Measurements from ENCODE around the gene AASS.

Gene AASS

GRCh38 chr7:122072924-122073599 lies 71.0 kb downstream of the AASS start:
- Mint-ChIP-seq H3K4me1 (no peaks in the 10 kb centered on the region), H3K27ac (no peak overlapping the region), H3K27me3 (no peaks in the 10 kb centered on the region), H3K4me3 (no peak overlapping the region), H3K36me3 (no peaks in the 10 kb centered on the region), H3K9me3 (peaks cover 9% of the 10 kb centered on the region)

DNA sequence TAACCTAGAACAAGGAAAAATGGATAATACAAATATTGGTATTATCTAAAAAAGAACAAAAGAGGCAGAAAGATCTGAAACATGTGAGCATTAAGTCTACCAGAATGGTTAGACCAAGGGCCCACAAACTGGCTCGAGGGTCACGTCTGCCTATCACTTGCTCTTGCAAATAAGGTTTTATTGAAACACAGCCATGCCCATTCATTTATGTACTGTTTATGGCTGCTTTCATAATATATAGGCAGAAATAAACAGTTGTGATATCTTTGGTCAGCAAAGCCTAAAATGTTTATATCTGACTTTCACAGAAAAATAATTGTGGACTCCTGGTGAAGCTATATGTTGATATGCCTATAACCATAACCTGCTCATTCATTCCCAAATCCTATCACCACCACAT lies 71.8 kb downstream of the AASS start:
- H3K27ac Mint-ChIP-seq, result no peak overlapping the region
- H3K4me3 Mint-ChIP-seq, result no peak overlapping the region
- no peaks in the 10 kb centered on the region for H3K36me3 Mint-ChIP-seq
- no peaks in the 10 kb centered on the region for H3K27me3 Mint-ChIP-seq
- H3K9me3 Mint-ChIP-seq, result peaks cover 9% of the 10 kb centered on the region
- H3K4me1 Mint-ChIP-seq, result no peaks in the 10 kb centered on the region

- H3K36me3 Mint-ChIP-seq, result no peaks in the 10 kb centered on the region
- no peaks in the 10 kb centered on the region for H3K4me1 Mint-ChIP-seq
- H3K27me3 Mint-ChIP-seq, result no peaks in the 10 kb centered on the region
- no peak overlapping the region for H3K4me3 Mint-ChIP-seq
- H3K27ac Mint-ChIP-seq, result no peak overlapping the region
- H3K9me3 Mint-ChIP-seq, result peaks cover 9% of the 10 kb centered on the region
Observed at GRCh38 chr7:122070834-122071233, 73.2 kb downstream of the AASS start.

DNA sequence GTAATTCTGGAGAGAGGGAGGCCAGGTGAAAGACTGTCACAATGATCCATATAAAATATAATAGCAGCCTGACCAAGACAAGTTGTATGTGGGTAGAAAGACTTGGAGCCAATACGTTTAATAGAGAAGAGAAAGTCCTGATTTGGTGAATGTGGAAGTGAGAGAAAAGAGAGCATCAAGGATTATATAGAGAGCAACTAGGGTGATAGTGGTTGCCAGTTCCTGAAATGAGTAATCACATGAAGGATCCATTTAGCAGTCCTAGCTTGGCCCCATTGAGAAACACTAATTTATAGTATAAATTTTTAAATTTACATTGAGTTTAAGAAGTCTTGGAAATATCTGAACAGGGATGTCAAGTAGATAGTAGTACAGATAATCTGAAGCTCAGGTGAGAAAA lies 74.0 kb downstream of the AASS start:
- Mint-ChIP-seq H3K27ac (no peak overlapping the region), H3K27me3 (no peaks in the 10 kb centered on the region), H3K4me1 (no peaks in the 10 kb centered on the region), H3K4me3 (no peak overlapping the region), H3K9me3 (peaks cover 4% of the 10 kb centered on the region), H3K36me3 (no peaks in the 10 kb centered on the region)

DNA sequence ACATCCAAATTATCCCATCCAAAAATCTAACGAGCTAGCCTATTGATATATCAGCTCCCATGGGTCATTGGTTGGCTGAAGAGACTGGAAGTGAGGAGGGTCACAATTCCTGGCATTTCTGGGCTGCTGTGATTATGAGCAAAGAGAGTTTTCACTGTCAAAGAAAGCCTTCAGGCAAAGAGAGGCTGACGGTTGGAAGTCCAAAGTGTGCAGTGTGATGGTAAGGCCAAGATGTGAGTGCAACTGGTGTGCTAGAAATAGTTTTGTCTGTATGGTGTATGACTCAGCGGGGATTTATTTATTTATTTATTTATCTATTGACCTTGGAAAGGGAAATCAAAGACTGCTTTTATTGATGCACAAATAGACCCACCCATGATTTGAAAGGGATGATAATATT lies 75.0 kb downstream of the AASS start:
- Mint-ChIP-seq H3K36me3 (no peaks in the 10 kb centered on the region), H3K9me3 (no peaks in the 10 kb centered on the region), H3K27ac (no peak overlapping the region), H3K4me1 (no peaks in the 10 kb centered on the region), H3K27me3 (no peaks in the 10 kb centered on the region), H3K4me3 (no peak overlapping the region)

DNA sequence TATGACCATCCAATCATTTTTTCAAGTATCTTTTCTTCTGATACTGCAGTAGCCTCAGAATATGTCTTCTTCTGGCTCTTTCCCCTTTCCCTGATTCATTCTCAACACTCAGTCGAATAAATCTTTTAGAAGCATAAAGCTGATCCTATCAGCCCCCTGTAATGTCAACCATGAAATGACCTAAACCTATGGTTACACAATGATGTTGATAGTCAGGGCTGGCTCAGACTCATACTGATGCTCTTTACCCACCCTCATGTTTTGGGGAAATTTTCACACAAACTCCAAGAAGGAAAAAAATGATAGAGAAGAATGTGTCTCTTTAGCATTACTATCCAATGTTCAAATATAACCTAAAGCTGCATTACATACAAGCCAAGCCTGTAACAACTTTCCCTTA lies 76.0 kb downstream of the AASS start:
- Mint-ChIP-seq H3K27me3 (no peaks in the 10 kb centered on the region), H3K9me3 (no peaks in the 10 kb centered on the region), H3K4me3 (no peak overlapping the region), H3K27ac (no peak overlapping the region), H3K36me3 (no peaks in the 10 kb centered on the region), H3K4me1 (no peaks in the 10 kb centered on the region)

DNA sequence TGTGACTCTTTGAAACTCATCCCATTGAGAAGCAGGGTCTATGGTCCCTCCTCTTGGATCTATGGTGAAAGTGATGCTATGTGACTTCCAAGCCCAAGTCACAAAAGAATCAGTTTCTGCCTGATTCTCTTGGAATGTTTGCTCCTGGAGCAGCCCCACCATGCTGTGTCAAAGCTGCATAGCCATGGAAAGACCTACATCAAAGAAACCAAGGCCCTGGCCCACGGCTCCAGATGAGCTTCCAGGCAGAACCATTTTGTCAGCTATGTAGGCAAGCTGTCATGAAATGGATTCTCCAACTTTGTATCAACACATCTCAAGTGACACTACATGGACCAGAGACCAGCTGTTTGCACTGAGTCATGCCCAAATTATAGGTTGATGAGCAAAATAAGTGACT lies 77.0 kb downstream of the AASS start:
- Mint-ChIP-seq H3K27ac (no peak overlapping the region), H3K27me3 (no peaks in the 10 kb centered on the region), H3K9me3 (no peaks in the 10 kb centered on the region), H3K36me3 (no peaks in the 10 kb centered on the region), H3K4me1 (no peaks in the 10 kb centered on the region), H3K4me3 (no peak overlapping the region)

GRCh38 chr7:122064971-122065370 lies 79.1 kb downstream of the AASS start:
- H3K27me3 Mint-ChIP-seq, result no peaks in the 10 kb centered on the region
- no peak overlapping the region for H3K4me3 Mint-ChIP-seq
- no peaks in the 10 kb centered on the region for H3K36me3 Mint-ChIP-seq
- H3K9me3 Mint-ChIP-seq, result no peaks in the 10 kb centered on the region
- H3K4me1 Mint-ChIP-seq, result no peaks in the 10 kb centered on the region
- no peak overlapping the region for H3K27ac Mint-ChIP-seq

- no peak overlapping the region for H3K4me3 Mint-ChIP-seq
- no peaks in the 10 kb centered on the region for H3K36me3 Mint-ChIP-seq
- H3K4me1 Mint-ChIP-seq, result no peaks in the 10 kb centered on the region
- H3K27ac Mint-ChIP-seq, result no peak overlapping the region
- no peaks in the 10 kb centered on the region for H3K27me3 Mint-ChIP-seq
- no peaks in the 10 kb centered on the region for H3K9me3 Mint-ChIP-seq
Observed at GRCh38 chr7:122063146-122063545, 80.9 kb downstream of the AASS start.

- no peak overlapping the region for H3K4me3 Mint-ChIP-seq
- no peaks in the 10 kb centered on the region for H3K9me3 Mint-ChIP-seq
- no peaks in the 10 kb centered on the region for H3K4me1 Mint-ChIP-seq
- H3K36me3 Mint-ChIP-seq, result no peaks in the 10 kb centered on the region
- no peaks in the 10 kb centered on the region for H3K27me3 Mint-ChIP-seq
- H3K27ac Mint-ChIP-seq, result no peak overlapping the region
Observed at GRCh38 chr7:122059542-122059941, 84.5 kb downstream of the AASS start.

- Mint-ChIP-seq H3K27me3 (no peaks in the 10 kb centered on the region), H3K27ac (no peak overlapping the region), H3K4me3 (no peak overlapping the region), H3K36me3 (no peaks in the 10 kb centered on the region), H3K9me3 (no peaks in the 10 kb centered on the region), H3K4me1 (no peaks in the 10 kb centered on the region)
Observed at GRCh38 chr7:122056977-122057376, 87.1 kb downstream of the AASS start.

GRCh38 chr7:122055073-122055472 lies 89.0 kb downstream of the AASS start:
- Mint-ChIP-seq H3K9me3 (no peaks in the 10 kb centered on the region), H3K27me3 (no peaks in the 10 kb centered on the region), H3K4me3 (no peak overlapping the region), H3K27ac (no peak overlapping the region), H3K4me1 (no peaks in the 10 kb centered on the region), H3K36me3 (no peaks in the 10 kb centered on the region)

DNA sequence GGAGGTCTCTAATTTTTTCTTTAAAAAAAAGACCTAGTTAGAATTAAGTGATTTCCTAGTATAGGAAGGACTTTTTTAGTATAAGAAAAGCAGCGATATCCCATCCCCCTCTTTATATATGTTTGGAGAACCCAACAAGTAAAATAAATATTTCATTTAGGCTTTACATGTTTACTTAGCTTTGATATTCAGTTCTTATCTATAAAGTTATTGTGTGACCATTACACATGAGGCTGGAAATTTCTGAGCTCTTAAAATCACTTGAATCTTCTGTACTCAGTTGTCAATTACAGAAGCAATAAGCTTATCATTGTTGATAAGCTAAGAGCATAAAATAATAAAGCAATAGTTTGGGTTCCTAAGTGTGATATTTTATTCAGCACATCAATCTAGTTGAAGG lies 89.7 kb downstream of the AASS start:
- Mint-ChIP-seq H3K4me1 (no peaks in the 10 kb centered on the region), H3K27me3 (no peaks in the 10 kb centered on the region), H3K36me3 (no peaks in the 10 kb centered on the region), H3K4me3 (no peak overlapping the region), H3K27ac (no peak overlapping the region), H3K9me3 (no peaks in the 10 kb centered on the region)

DNA sequence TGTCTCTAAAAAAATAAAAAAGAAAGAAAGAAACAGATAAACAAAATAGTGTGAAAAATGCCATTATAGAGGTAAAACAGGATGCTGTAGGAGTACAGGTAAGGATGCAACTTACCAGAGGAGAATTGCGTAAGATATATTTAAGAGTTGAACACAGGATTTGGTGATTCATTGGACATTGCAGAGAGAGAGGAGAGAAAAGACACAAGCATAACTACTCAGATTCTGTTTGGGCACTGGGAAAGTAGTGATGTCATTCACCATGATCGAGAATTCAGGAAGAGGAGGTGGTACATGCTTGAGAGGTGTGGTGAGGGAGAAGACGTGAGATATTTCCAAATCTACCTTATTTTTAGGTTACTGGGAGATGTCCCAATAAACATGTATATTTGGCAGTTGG lies 97.6 kb downstream of the AASS start:
- Mint-ChIP-seq H3K36me3 (no peaks in the 10 kb centered on the region), H3K4me1 (no peaks in the 10 kb centered on the region), H3K9me3 (no peaks in the 10 kb centered on the region), H3K27me3 (peaks cover 2% of the 10 kb centered on the region), H3K4me3 (no peak overlapping the region), H3K27ac (no peak overlapping the region)

- Mint-ChIP-seq H3K27me3 (no peaks in the 10 kb centered on the region), H3K4me1 (no peaks in the 10 kb centered on the region), H3K27ac (no peak overlapping the region), H3K4me3 (no peak overlapping the region), H3K9me3 (no peaks in the 10 kb centered on the region), H3K36me3 (no peaks in the 10 kb centered on the region)
Observed at GRCh38 chr7:122040147-122040546, 103.9 kb downstream of the AASS start.

GRCh38 chr7:122038904-122039303 lies 105.1 kb downstream of the AASS start:
- Mint-ChIP-seq H3K27me3 (no peaks in the 10 kb centered on the region), H3K27ac (no peak overlapping the region), H3K36me3 (no peaks in the 10 kb centered on the region), H3K9me3 (no peaks in the 10 kb centered on the region), H3K4me3 (no peak overlapping the region), H3K4me1 (no peaks in the 10 kb centered on the region)

DNA sequence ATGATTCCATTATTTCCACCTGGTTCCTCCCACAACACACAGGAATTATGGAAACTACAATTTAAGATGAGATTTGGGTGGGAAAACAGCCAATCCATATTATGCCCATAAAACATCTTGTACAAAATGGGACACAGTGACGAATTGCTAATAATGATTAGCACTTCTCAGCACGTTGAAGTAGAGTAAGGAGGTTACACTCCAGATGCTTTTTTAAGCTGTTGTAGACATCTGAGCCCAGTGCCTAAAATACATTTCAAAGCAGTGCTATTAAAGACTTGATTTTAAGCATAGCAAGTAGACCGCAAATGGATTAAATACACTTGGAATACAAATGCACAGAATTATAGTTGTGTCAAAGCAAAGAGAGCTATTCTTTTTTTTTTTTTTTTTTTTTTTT lies 105.9 kb downstream of the AASS start:
- no peak overlapping the region for H3K4me3 Mint-ChIP-seq
- H3K27me3 Mint-ChIP-seq, result no peaks in the 10 kb centered on the region
- no peaks in the 10 kb centered on the region for H3K9me3 Mint-ChIP-seq
- no peaks in the 10 kb centered on the region for H3K36me3 Mint-ChIP-seq
- no peak overlapping the region for H3K27ac Mint-ChIP-seq
- no peaks in the 10 kb centered on the region for H3K4me1 Mint-ChIP-seq

All from activated naive CD4-positive, alpha-beta T cell treated with anti-CD3 and anti-CD28 coated beads, Interleukin-2, amount 50 U/mL, for 24 hours (primary cell).